AG09309 (cell line): ENCODE measurements around the gene PXMP2.
"Not testable (repeated sequence)": the region's sequence is repeated elsewhere in the genome, so short reads cannot be mapped to it uniquely, and the experiment has no call there.

Source experiments
- DNase-seq: peaks from one replicate; pipeline ENCODE4 v3.0.0-alpha.2; 2010; ENCODE audit warnings: low read depth
- H3K4me3 ChIP-seq: 2 replicates; pipeline ENCODE4 v1.5.1; 2011; ENCODE audit warnings: mild to moderate bottlenecking, low read depth, low read length, moderate library complexity; ENCODE audit not compliant: control insufficient read depth
- TF ChIP-seq, protein P1 (sequence below): IDR thresholded peaks from 2 replicates; pipeline ENCODE4 v1.5.1; 2011; ENCODE audit warnings: mild to moderate bottlenecking, low read depth, low read length, inconsistent platforms; ENCODE audit not compliant: insufficient read depth, control insufficient read depth; ENCODE audit errors: missing control alignments

Gene PXMP2

DNA sequence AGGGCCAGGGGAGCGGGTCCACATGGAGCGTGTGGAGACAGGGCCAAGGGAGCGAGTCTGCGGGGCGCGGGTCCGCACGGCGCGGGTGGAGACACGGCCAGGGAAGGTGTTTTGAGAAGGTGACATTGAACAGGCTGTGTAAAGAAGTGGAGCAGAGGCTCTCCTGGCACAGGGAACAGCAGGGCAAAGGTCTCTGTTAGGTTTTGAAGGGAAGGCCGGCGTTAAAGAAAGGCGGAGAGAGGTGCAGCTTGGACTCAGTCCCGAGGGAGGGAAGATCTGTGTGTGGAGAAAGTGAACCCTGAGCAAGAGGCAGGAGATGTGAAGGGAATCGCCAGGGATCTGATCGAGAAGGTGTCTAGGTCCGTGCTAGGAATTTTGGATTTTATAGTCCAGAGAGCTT is 1.8 kb downstream of the PXMP2 start:
- no peak for DNase-seq
- H3K4me3 ChIP-seq, result no peak overlapping the region
- TF ChIP-seq, protein P1, sequence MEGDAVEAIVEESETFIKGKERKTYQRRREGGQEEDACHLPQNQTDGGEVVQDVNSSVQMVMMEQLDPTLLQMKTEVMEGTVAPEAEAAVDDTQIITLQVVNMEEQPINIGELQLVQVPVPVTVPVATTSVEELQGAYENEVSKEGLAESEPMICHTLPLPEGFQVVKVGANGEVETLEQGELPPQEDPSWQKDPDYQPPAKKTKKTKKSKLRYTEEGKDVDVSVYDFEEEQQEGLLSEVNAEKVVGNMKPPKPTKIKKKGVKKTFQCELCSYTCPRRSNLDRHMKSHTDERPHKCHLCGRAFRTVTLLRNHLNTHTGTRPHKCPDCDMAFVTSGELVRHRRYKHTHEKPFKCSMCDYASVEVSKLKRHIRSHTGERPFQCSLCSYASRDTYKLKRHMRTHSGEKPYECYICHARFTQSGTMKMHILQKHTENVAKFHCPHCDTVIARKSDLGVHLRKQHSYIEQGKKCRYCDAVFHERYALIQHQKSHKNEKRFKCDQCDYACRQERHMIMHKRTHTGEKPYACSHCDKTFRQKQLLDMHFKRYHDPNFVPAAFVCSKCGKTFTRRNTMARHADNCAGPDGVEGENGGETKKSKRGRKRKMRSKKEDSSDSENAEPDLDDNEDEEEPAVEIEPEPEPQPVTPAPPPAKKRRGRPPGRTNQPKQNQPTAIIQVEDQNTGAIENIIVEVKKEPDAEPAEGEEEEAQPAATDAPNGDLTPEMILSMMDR, result no peak

DNA sequence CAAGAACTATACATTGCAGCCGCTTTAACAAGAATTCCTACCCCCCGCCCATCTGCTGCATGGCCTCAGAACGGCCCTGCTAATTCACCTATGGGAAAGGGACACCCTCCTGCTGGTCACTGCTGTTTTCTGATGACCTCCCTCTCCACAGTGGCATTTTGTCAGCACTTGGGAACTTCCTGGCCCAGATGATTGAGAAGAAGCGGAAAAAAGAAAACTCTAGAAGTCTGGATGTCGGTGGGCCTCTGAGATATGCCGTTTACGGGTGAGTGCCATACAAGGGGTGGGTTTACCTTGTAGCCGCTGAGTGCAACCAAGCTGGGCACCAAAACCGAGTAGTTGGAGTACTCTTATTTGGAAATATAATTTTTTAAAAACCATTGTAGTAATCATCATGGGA is 2.7 kb downstream of the PXMP2 start:
- H3K4me3 ChIP-seq, result no peak overlapping the region
- TF ChIP-seq, protein P1, result no peak
- DNase-seq, result no peak

DNA sequence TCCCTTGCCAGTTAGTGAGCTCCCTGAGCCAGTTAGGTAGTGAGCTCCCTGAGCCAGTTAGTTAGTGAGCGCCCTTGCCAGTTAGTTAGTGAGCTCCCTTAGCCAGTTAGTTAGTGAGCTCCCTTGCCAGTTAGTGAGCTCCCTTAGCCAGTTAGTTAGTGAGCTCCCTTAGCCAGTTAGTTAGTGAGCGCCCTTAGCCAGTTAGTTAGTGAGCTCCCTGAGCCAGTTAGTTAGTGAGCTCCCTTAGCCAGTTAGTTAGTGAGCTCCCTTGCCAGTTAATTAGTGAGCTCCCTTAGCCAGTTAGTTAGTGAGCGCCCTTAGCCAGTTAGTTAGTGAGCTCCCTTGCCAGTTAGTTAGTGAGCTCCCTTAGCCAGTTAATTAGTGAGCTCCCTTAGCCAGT is 4.6 kb downstream of the PXMP2 start:
- not testable (repeated sequence) for H3K4me3 ChIP-seq, DNase-seq

DNA sequence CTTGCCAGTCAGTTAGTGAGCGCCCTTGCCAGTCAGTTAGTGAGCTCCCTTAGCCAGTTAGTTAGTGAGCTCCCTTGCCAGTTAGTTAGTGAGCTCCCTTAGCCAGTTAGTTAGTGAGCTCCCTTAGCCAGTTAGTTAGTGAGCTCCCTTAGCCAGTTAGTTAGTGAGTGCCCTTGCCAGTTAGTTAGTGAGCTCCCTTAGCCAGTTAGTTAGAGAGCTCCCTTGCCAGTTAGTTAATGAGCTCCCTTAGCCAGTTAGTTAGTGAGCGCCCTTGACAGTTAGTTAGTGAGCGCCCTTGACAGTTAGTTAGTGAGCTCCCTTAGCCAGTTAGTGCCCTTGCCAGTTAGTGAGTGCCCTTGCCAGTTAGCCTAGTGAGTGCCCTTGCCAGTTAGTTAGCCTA is 7.5 kb downstream of the PXMP2 start:
- DNase-seq, H3K4me3 ChIP-seq: not testable (repeated sequence)

DNA sequence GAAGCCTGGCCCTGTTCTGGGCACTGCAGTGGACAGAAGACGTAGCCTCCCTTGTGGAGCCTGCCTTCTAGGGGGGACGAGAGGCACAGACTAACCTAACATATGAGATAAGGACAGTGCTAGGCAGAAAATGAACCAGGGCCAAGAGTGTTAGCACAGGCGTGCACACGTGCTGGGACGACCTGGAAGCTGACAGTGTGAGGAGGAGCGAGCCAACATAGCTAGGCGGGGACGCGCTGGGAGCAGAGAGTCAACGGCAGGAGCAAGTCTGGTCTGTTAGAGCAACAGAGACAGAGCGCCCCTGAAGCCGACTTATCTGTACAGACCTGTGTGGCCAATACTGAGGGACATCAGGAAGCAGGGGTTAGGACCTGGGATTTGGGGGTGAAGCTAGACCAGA is 8.0 kb downstream of the PXMP2 start:
- no peak overlapping the region for H3K4me3 ChIP-seq
- no peak for DNase-seq
- TF ChIP-seq, protein P1, result no peak

DNA sequence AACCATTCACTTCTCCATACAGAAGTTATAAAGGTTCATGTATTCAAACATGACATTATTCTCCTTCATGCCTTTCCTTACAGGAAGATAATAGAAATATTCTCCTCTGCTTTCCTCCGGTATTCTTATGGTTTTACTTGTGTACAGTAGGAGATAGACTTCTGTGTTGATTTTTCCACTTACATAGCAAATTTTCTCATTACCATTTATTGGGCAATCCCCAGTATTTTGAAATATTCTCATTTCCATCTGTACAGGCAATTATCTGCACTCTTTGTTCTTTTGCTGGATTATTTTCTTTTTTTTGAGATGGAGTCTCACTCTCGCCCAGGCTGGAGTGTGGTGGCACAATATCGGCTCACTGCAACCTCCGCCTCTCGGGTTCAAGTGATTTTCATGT is 11.0 kb downstream of the PXMP2 start:
- TF ChIP-seq, protein P1, result no peak
- no peak overlapping the region for H3K4me3 ChIP-seq
- no peak for DNase-seq

DNA sequence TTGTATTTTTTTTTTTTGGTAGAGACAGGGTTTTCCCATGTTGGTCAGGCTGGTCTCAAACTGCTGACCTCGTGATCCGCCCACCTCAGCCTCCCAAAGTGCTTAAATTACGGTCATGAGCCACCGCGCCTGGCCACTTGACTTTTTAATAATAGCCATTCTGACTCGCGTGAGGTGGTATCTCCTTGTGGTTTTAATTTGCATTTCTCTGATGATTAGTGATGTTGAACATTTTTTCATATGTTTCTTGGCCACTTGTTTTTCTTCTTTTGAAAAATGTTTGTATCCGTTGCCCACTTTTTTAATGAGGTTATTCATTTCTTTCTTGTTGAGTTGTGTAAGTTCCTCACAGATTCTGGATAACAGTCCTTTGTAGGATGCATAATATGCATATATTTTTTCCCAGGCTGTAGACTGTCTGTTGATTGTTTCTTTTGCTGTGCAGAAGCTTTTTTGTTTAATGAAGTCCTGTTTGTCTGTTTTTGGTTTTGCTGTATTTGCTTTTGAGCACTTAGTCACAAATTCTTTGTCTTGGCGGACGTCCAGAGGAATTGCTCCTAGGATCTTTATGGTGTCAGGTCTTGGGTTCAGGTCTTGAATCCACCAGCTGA is 12.9 kb downstream of the PXMP2 start:
- DNase-seq, result peak; percentile 3
- H3K4me3 ChIP-seq, result no peak overlapping the region
- TF ChIP-seq, protein P1, result no peak

DNA sequence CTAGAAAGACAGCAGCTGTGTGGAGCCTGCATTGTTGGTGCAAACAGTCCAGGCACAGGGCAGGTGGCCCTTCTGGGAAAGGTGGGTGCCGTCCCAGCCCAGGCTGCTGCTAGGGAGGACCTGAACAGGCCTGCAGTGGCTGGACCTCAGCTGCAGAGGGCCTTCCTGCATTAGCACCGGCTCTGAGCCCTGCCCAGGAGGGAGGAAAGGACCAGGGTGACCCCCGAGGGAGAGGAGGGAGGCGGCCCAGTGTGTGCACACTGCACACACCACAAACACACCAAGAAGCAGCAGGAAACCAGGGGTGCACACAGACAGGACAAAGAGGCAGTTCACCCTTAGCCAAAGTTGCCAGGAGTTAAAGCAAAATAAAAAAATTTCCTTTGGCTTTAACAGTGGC is 15.3 kb downstream of the PXMP2 start:
- no peak overlapping the region for H3K4me3 ChIP-seq
- TF ChIP-seq, protein P1, result no peak
- no peak for DNase-seq
